H4 (cell line): ENCODE data around the gene ATRX. TPM values are rescaled to one million over a fixed set of nuclear protein-coding genes. Genes with fewer than 3 reads are reported as not detected.
"Not testable (repeated sequence)": the region's sequence is repeated elsewhere in the genome, so short reads cannot be mapped to it uniquely, and the experiment has no call there.

ENCODE experiments used
- DNase-seq: peaks from one replicate; pipeline ENCODE4 v3.0.0-alpha.2; 2015; ENCODE audit warnings: low spot score
- total RNA-seq: library from RNA; depleted of rRNA; stranded (reverse); fragments of >200 nt; shearing (Covaris generic); gene quantifications from 2 replicates; pipeline ENCODE4 v1.2.3, GENCODE V29; 2014

The ATRX gene
- total RNA-seq, 1 experiment from 2014 or later, result 42.5 TPM

DNA sequence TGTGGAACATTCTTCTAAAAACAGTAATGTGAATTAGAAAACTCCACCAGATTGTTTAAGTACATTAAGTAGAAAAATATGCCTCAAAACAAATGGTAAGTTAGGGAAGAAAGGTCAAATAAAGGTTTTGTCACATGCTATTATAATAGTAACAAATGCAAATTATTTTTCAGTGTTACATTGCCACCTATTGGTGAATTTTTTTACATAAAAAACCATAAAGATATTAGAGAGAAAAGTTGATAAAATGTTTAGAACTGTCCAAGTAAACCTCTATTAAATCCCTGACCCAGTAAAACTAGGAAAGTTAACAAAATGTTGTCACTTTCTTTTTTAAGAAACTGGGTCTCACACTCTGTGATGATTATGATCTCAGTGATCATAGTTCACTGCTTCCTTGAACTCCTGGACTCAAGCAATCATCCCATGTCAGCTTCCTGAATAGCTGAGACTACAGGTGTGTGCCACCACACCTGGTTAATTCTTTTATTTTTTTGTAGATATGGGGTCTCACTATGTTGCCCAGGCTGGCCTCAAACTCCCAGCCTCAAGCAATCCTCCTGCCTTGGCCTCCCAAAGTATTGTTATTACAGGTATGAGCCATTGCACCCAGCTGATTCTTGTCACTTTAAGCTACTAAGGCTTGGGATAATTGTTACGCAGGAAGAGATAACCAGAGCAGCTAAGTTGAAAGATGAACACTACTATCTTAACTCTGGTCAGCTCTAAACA is 157.6 kb downstream of the ATRX start:
- DNase-seq, result no peak

DNA sequence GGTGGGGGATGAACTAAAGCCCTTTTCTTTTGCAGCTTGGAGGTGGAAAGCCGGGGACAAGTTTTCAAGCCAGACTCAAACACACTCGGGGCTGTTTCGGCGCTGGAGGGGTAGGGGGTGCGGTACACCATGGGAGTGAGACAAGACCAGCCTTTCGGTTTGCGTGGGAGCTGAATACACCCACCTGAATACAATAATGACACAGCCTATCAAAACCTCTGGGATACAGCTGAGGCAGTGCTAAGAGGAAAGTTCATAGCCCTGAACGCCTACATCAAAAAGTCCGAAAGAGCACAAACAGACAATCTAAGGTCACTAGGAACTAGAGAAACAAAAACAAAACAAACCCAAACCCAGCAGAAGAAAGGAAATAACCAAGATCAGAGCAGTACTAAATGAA is 163.3 kb downstream of the ATRX start:
- no peak for DNase-seq

DNA sequence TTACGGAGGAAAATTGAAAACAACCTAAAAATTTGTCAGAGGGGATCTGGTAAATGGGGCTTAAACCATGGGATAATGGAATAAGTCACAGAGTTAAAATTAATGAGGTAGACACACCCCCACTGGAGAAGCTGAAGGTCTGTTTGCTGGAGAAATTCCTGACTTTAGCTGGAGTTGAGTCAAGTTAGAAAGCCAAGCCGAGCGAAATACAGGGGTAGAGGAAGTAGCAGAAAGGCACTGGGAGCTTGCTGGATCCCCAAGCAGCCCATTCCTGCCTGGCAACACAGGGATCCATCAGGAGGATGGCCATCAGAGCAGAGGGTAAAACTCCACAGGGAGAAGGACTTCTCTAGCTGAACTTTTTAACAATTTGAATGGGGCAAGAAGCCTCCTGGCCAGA is 163.8 kb downstream of the ATRX start:
- no peak for DNase-seq

DNA sequence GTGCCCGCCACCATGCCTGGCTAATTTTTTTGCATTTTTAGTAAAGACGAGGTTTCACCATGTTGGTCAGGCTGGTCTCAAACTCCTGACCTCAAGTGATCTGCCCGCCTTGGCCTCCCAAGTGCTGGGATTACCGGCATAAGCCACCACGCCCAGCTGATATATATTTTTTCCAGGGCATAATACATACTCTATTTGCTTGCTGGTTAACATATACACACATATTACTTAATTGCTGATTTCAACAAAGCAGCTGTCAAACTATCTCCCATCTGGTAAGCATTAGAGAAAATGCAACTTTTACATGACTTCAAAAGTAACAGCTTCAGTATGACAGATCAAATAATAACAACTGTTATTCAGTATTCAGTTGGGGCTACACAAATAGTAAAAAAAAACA is 164.6 kb downstream of the ATRX start:
- not testable (repeated sequence) for DNase-seq

DNA sequence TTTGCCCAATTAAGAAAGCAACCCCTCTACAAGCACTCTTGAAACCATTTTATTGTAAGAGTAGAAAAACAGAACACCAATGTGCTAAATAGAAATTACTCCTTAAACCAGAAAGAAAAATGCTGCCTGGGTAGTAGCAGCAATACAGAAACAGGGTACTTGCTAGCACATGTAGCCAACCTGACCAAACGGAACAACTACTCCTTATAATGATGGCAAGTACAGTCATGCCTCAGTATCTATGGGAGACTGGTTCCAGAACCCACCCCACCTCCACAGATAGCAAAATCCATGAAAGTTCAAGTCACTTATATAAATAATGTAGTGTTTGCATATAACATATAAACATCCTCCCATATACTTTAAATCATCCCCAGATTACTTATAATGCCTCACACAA is 168.8 kb downstream of the ATRX start:
- DNase-seq, result no peak

DNA sequence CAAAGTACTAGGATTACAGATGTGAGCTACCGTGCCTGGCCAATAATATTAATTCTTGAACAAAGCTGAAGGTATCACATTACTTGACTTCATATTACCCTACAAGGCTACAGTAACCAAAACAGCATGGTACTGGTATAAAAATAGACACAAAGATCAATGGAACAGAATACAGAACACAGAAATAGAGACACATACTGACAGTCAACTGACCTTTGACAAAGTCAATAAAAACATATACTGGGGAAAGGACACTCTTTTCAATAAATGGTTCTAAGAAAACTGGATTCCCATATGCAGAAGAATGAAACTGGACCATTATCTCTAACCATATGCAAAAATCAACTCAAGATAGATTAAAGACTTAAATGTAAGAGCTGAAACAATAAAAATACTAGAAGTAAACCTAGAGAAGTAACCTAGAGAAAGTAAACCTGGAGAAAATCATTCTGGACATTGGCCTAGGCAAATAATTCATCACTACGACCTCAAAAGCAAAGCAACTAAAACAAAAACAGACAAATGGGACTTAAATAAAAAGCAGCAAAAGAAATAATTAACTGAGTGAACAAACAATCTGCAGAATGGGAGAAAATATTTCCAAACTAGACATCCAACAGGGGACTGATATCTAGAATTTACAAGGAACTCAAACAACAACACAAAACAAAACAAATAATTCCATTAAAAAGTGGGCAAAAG is 182.2 kb downstream of the ATRX start:
- DNase-seq, result no peak

DNA sequence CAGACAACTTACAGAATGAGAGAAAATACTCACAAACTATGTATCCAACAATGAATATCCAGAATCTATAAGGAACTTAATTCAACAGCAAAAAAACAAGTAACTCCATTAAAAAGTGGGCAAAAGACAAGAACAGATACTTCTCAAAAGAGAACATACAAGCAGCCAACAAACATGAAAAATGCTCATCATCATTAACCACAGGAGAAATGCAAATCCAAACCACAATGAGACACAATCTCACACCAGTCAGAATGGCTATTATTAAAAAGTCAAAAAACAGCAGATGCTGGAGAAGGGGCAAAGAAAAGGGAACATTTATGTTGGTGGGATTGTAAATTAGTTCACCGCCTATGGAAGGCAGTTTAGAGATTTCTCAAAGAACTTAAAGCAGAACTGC is 188.5 kb downstream of the ATRX start:
- DNase-seq, result no peak

DNA sequence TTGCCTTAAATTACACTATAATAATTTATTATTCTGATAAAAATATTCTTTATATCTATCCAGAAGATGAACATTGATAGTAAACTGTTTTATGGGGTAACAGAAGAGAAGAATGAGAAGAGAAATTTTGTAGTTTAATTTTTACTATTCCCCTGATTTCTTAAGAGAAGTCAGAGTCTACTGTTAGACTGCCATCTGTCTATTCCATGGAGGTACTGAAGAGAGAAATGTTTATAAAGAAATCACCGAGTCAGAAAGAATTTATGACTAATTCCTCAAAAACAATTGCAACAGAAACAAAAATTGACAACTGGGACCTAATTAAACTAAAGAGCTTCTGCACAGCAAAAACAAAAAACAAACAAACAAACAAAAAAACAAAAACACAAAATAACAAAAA is 188.9 kb downstream of the ATRX start:
- DNase-seq, result peak; percentile 6

DNA sequence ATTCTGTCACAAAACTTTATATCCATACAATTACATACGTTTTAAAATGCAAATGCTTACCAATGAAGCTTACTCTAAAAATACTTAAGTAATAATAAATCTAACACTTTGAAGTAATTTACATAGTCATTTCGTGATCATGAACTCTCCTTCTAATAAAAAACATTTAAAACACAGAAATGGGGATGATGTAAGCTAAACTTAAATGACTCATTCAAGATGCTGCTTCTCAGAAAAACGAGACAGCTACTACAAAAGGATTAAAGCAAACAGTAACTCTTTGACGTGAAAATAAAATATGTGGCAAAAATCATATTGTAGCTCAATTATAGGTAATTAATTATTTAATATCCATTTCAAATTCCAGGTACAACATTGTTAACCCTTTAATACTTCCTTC is 190.2 kb downstream of the ATRX start:
- DNase-seq, result no peak

DNA sequence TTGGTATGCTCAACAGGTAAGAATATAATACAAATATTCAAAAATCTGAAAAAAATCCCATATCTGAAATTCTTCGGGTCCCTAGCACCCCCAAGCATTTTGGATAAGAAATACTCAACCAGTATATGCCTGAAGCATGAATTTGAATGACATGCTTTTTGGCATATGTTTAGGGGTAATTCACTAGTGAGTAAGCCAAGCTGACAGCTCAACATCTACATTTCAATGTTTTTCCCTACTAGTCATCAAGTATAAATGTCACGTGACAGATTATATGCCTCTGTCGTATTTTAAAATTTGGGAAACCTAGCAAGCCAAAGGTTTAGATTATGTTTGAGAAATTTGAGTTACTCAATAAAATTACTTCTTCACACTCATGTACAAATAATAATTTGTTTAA is 213.7 kb downstream of the ATRX start:
- DNase-seq, result no peak

DNA sequence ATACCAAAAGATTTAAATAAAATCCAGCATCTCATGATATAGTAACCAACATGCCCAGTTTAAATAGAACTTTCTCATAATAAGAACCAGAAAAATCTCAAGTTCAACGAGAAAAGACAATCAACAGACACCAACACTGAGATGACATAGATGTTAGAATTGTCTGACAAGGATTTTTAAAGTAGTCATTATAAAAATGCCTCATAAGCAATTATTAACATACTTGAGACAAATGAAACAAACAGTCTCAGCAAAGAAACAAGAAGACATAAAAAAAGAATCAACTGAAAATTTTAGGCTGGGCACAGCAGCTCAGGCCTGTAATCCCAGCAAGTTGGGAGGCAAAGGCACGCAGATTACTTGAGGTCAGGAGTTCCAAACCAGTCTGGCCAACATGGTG is 220.7 kb downstream of the ATRX start:
- no peak for DNase-seq

DNA sequence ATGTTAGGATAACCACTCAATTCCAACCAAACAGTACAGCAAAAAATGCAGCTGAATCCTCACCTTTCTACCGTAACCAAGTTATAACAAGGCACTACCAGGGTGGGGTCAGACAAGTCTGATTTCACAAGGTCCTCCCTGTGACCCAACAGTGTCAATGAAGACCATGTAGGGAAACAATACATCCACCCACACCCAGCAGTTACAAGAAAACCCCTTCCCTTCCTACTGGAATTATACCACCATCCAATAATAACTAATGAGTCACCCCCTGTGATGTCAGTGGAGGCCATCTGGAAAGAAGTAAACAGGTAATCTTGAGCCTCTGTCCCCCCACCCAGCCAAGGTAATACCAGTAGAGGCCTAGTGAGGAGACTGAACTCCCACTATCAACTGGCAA is 221.2 kb downstream of the ATRX start:
- no peak for DNase-seq

DNA sequence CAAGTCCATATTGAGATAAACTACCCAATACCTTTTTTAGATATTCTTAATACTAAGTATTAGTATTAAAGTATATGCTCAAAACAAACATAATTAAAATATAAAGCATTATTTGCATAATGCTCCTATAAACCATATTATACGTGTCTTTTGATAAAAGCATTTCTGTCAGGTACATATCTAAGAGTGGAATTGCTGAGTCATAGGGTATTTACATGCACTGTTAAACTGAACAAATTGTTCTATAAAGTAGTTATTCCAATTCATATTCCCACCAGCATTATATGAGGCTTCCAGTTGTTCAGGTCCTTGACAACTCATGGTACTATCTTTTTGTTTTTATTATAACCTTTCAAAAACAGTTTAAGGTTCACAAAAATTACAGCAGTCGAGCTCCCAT is 224.6 kb downstream of the ATRX start:
- no peak for DNase-seq

DNA sequence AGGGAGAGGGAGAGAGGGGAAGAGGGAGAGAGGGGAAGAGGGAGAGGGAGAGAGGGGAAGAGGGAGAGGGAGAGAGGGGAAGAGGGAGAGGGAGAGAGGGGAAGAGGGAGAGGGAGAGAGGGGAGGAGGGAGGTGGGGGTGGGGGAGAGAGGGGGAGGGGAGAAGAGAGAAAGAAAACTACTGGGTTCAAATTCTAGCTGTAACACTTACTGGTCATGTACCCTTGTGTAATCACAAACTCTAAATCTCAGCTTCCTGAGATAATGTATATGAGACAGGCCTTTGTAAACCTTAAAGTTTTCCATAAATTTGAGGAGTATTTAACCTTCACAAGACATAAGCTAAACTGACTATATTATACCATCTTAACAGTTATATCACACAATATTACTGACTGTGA is 229.7 kb downstream of the ATRX start:
- DNase-seq, result no peak

DNA sequence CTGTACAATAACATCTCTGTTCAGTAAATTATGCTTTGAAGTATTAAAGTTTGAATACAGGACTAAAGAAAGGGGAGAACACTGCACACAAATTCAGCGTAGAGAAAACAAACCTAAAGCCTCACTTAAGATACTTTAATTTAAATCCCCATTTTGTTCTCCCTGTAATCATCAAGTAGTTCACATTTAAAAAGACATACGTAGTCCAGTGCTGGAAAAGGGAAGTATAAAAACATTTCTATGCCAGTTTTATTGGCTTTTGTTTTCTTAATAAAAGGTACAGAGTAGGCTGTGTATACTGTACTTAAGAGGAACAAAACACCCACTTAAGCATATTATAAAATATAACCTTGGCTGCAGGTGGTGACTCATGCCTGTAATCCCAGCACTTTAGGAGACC is 237.3 kb downstream of the ATRX start:
- no peak for DNase-seq

DNA sequence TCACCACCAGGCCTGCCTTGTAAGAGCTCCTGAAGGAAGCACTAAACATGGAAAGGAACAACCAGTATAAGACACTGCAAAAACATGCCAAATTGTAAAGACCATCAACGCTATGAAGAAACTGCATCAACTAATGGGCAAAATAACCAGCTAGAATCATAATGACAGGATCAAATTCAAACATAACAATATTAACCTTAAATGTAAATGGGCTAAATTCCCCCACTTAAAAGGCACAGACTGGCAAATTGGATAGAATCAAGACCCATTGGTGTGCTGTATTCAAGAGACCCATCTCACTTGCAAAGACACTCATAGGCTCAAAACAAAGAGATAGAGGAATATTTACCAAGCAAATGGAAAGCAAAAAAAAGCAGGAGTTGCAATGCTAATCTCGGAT is 246.2 kb downstream of the ATRX start:
- DNase-seq, result not testable (repeated sequence)

DNA sequence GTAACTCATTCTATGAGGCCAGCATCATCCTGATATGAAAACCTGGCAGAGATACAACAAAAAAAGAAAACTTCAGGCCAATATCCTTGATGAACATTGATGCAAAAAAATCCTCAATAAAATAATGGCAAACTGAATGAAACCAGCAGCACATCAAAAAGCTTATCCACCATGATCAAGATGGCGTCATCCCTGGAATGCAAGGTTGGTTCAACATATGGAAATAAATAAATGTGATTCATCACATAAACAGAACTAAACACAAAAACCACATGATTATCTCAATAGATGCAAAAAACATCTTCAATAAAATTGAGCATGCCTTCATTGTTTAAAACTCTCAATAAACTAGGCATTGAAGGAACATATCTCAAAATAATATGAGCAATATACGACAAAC is 254.8 kb downstream of the ATRX start:
- not testable (repeated sequence) for DNase-seq

DNA sequence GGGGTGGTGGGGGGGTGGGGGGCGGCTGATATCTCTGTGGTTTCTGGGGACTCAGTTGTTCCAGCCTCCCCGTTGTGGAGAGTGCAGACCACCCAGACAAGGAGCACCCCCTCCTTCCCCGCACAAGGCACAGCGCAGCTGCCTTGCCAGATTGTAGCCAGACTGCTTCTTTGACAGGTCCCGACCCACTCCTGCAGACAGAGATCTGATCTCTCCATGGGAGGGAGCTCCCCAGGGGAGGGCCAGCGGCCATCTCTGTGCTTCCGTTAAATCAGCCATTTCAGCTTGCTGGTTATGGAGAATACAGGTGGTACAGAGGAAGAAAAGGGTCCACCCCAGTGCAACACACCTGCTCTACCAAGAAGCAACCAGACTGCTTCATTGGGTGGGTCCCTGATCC is 258.0 kb downstream of the ATRX start:
- DNase-seq, result no peak

DNA sequence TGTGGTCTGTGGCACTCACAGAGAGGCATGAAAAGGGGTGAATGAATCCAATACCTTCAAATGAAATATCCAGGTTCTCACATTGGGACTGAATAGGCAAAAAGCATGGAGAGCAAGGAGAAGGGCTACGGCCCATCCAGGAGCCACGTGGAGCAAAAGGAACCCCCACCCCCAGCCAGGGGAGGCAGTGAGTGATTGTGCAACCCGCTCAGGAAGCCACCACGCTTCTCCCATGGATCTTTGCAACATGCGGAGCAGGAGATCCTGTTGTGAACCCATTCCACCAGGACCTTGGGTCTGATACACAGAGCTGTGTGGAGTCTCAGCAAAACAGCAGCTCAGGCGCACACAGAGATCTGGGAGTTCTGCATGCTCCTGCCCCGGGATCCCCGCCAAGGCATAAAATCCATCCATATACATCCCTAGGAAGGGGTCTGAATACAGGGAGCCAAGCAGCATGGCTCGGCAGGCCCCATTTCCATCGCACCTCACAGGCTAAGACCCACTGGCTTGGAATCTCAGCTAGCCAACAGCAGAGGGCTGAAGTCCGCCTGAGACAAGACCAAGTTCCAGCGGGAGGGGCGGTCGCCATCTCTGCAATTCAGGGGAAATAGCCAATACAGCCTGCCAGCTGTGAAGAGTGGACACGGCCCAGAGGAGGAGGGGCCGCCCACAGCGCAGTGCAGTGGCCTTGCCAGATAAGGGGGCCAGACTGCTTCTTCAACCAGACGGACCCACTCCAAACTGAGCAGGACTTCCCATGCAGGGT is 258.6 kb downstream of the ATRX start:
- no peak for DNase-seq

DNA sequence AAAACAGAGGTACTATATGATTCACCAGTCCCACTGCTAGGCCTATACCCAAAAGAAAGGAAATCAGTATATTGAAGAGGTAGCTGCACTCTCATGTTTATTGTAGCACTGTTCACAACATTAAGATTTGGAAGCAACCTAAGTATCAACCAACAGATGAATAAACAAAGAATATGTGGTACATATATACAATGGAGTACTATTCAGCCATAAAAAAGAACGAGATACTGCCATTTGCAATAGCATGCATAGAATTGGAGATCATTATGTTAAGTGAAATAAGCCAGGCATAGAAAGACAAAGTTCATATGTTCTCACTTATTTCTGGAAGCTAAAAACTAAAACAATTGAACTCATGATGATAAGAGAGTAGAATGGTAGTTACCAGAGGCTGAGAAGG is 266.3 kb downstream of the ATRX start:
- no peak for DNase-seq

DNA sequence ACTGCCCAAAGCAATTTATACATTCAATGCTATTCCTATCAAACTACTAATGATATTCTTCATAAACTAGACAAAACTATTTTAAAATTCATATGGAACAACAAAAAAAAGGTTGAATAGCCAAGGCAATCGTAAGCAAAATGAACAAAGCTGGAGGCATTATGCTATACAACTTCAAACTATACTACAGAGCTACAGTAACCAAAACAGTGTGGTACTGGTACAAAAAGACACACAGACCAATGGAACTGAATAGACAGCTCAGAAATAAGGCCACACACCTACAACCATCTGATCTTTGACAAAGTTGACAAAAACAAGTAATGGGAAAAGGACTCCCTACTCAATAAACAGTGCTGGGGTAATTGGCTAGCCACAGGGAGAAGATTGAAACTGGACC is 271.8 kb downstream of the ATRX start:
- DNase-seq, result no peak

DNA sequence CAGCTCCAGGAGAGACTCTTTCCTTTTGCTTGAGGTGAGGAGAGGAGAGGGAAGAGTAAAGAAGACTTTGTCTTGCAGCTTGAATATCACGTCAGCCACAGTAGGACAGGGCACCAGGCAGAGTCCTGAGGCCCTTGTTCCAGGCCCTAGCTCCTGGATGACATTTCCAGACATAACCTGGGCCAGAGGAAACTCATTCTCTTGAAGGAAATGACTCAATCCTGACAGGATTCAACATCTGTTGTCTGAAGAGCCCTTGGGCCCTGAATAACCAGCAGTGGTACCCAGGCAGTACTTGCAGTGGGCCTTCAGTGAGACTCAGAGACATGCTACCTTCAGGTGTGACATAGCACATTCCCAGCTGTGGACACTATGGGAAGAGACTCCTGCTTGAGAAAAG is 276.0 kb downstream of the ATRX start:
- DNase-seq, result no peak

DNA sequence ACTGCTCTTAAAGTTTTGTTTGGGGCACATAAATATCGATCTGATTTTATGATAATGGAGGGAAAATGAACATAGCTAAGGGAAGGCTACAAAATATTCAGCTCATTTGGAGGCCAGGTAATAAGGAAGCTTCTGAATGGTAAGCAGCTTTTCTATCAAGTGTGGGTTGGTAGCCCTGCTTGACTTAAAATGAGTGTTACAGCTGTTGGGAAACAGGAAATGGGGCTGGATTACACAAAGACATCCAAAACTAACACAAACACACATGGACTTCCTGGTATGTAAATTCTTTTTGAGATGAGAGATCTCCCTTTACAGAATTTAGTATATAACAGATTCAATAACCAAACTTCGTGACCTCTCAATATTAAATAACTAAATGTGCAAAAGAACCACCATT is 280.8 kb downstream of the ATRX start:
- peak; percentile 11 for DNase-seq
